MG63 (cell line): Measurements from ENCODE around the gene GID8. TPM values are rescaled to one million over a fixed set of nuclear protein-coding genes. Genes with fewer than 3 reads are reported as not detected.
A peak's percentile ranks its signal among the peaks of the same experiment; 100 is the strongest.

ENCODE experiments used
- DNase-seq: peaks from one replicate; pipeline ENCODE4 v3.0.0-alpha.2; 2020
- H3K27me3 ChIP-seq: fragments of 250-450 bp; sonication (Bioruptor Pico); 2 replicates; pipeline ENCODE4 v1.5.1; 2020; ENCODE audit warnings: mild to moderate bottlenecking, moderate library complexity
- H3K36me3 ChIP-seq: fragments of 250-450 bp; sonication (Bioruptor Pico); 2 replicates; pipeline ENCODE4 v1.5.1; 2020; ENCODE audit warnings: mild to moderate bottlenecking, moderate library complexity
- H3K4me3 ChIP-seq: fragments of 250-450 bp; sonication (Bioruptor Pico); 2 replicates; pipeline ENCODE4 v1.5.1; 2020; ENCODE audit warnings: mild to moderate bottlenecking, moderate library complexity
- H3K9me3 ChIP-seq: fragments of 250-450 bp; sonication (Bioruptor Pico); 2 replicates; pipeline ENCODE4 v1.5.1; 2020; ENCODE audit warnings: mild to moderate bottlenecking, moderate library complexity
- total RNA-seq: library from RNA; depleted of rRNA; stranded (reverse); fragments of >200 nt; shearing (Covaris generic); gene quantifications from 2 replicates; pipeline ENCODE4 v1.2.3, GENCODE V29; 2014; ENCODE audit warnings: low replicate concordance

Gene GID8
- total RNA-seq, 1 experiment from 2014 or later = 36.6 TPM

GRCh38 chr20:62927128-62927705 is 10.7 kb upstream of the GID8 start:
- Histone ChIP-seq H3K36me3 (peaks cover 8% of the 10 kb centered on the region), H3K4me3 (peak overlapping the region; percentile 88), H3K27me3 (no peaks in the 10 kb centered on the region), H3K9me3 (no peaks in the 10 kb centered on the region)
- no peak for DNase-seq

GRCh38 chr20:62928246-62928939 is 9.6 kb upstream of the GID8 start:
- no peaks in the 10 kb centered on the region for H3K27me3 ChIP-seq
- H3K4me3 ChIP-seq = no peak overlapping the region
- peaks cover 18% of the 10 kb centered on the region for H3K36me3 ChIP-seq
- DNase-seq = no peak
- no peaks in the 10 kb centered on the region for H3K9me3 ChIP-seq

- Histone ChIP-seq H3K36me3 (peaks cover 25% of the 10 kb centered on the region), H3K27me3 (no peaks in the 10 kb centered on the region), H3K9me3 (no peaks in the 10 kb centered on the region), H3K4me3 (no peak overlapping the region)
- no peak for DNase-seq
Observed at GRCh38 chr20:62929051-62929538, 8.9 kb upstream of the GID8 start.

DNA sequence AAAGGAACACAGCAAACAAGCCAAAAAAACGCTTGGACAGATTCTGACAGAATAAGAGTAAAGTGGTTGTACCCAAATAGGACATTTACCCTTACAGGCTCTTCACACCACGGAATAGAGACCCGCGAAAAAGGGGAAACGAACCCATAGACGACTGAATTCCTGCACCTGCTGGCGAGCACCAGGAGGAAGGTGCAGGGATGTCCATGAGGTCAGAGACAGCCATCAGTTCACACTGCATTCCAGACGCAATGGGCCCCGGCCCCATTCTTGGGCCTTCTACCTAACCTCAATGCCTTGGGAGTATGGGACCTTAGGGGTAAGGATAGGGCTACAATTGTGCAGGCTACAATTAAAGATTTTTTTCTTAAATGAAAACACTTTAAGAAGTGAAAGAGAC is 6.5 kb upstream of the GID8 start:
- Histone ChIP-seq H3K9me3 (no peaks in the 10 kb centered on the region), H3K27me3 (no peaks in the 10 kb centered on the region), H3K4me3 (no peak overlapping the region), H3K36me3 (peaks cover 44% of the 10 kb centered on the region)
- DNase-seq = no peak

DNA sequence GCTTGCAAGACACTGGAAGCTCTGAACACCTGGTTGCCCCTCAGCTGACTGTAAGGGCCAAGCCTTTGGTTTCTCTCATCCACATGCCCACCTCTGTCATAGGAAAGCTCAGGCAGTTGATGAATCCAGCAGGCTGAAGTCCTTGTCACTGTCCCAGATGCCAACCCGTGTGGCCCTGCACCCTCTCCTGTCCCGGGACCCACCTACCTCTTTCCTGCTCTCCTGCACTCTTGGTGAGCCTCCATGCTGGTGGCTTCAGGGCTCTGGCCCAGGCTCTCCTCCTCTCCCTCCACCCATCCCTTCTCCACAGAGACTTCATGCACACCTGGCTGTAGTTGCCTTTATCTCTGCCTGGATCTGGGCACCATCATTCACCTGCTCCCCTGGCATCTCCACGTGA is 4.0 kb upstream of the GID8 start:
- H3K9me3 ChIP-seq = no peaks in the 10 kb centered on the region

GRCh38 chr20:62935204-62935967 is 2.6 kb upstream of the GID8 start:
- H3K9me3 ChIP-seq = no peaks in the 10 kb centered on the region
- no peak overlapping the region; the same call in 1 of the 2 replicates for H3K4me3 ChIP-seq
- peaks cover 61% of the 10 kb centered on the region for H3K36me3 ChIP-seq
- no peaks in the 10 kb centered on the region for H3K27me3 ChIP-seq
- DNase-seq = no peak

More for the DNA sequence above, 4.0 kb upstream of the GID8 start:
- H3K36me3 ChIP-seq = peaks cover 53% of the 10 kb centered on the region
- H3K27me3 ChIP-seq = no peaks in the 10 kb centered on the region
- no peak overlapping the region for H3K4me3 ChIP-seq
- DNase-seq = no peak

- DNase-seq = no peak
- no peaks in the 10 kb centered on the region for H3K27me3 ChIP-seq
- peak overlapping the region; percentile 100 for H3K4me3 ChIP-seq
- peaks cover 67% of the 10 kb centered on the region for H3K36me3 ChIP-seq
- H3K9me3 ChIP-seq = no peaks in the 10 kb centered on the region
Observed at GRCh38 chr20:62935968-62936585, 1.9 kb upstream of the GID8 start.

- H3K9me3 ChIP-seq = no peaks in the 10 kb centered on the region
- DNase-seq = peak; percentile 97
- no peaks in the 10 kb centered on the region for H3K27me3 ChIP-seq
- peaks cover 75% of the 10 kb centered on the region for H3K36me3 ChIP-seq
- H3K4me3 ChIP-seq = peak overlapping the region; percentile 100
Observed at GRCh38 chr20:62937268-62938104, 461 bp upstream of the GID8 start.

DNA sequence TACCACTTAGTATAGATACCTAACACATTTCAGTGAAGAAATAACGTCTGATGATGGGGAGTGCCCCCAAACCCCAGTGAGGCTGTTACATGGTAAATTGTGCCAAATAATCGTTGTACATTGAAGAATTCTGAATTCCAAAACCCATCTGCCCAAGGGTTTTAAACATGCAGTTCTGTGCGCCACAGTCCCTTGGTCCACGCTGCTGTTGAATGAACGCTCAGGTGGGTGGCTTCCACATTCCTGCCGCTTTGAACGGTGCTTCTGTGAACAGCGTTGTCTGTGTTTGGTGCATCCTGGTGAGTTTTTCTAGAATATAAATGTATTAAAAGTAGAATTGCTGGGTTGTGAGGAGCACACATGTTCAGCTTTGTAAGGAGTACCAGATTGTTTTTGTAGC is 2.9 kb downstream of the GID8 start:
- no peaks in the 10 kb centered on the region for H3K27me3 ChIP-seq
- H3K36me3 ChIP-seq = peaks cover 75% of the 10 kb centered on the region
- H3K9me3 ChIP-seq = no peaks in the 10 kb centered on the region

DNA sequence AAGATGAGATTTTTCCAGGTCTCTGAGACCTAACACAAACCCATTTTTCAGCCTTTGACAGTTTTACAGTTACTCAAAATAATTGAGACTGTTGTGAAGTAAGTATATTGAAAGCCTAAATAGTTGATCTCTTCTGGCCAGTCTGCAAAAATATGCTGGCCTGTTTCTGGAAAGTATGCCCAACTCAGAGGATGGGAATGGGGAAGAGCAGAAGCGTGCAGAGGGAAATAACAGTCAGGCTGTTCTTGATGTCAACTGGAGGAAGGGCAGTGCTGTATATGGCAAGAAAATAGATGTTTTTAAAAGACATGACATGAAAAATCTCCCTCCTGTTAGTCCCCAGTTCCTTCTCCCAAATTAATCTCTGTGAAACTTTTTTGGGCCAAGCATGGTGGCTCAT is 3.8 kb downstream of the GID8 start:
- peaks cover 76% of the 10 kb centered on the region for H3K36me3 ChIP-seq
- H3K9me3 ChIP-seq = no peaks in the 10 kb centered on the region
- H3K4me3 ChIP-seq = no peak overlapping the region
- no peaks in the 10 kb centered on the region for H3K27me3 ChIP-seq
- no peak for DNase-seq

More for the DNA sequence above, 2.9 kb downstream of the GID8 start:
- H3K4me3 ChIP-seq = no peak overlapping the region
- no peak for DNase-seq

GRCh38 chr20:62942456-62942855 is 4.5 kb downstream of the GID8 start:
- H3K27me3 ChIP-seq = no peaks in the 10 kb centered on the region
- no peaks in the 10 kb centered on the region for H3K9me3 ChIP-seq
- H3K36me3 ChIP-seq = peaks cover 77% of the 10 kb centered on the region
- no peak overlapping the region for H3K4me3 ChIP-seq
- no peak for DNase-seq

DNA sequence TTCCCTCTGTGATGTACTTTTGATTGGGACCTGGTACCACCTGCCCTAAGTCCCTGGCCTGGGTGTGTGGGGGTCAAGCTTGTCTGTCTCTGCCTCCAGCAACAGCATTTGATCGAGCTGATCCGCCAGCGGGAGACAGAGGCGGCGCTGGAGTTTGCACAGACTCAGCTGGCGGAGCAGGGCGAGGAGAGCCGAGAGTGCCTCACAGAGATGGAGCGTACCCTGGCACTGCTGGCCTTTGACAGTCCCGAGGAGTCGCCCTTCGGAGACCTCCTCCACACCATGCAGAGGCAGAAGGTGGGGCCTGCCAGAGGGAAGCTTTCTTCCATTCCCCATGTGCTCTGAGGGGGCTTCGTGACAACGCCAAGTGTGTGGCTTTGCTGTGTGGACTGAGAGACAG is 5.4 kb downstream of the GID8 start:
- peaks cover 85% of the 10 kb centered on the region for H3K36me3 ChIP-seq

GRCh38 chr20:62944184-62944583 is 6.2 kb downstream of the GID8 start:
- DNase-seq = no peak
- Histone ChIP-seq H3K36me3 (peaks cover 90% of the 10 kb centered on the region), H3K4me3 (no peak overlapping the region), H3K27me3 (no peaks in the 10 kb centered on the region), H3K9me3 (no peaks in the 10 kb centered on the region)

More for the DNA sequence above, 5.4 kb downstream of the GID8 start:
- Histone ChIP-seq H3K27me3 (no peaks in the 10 kb centered on the region), H3K9me3 (no peaks in the 10 kb centered on the region), H3K4me3 (no peak overlapping the region)
- DNase-seq = no peak

GRCh38 chr20:62944746-62945145 is 6.8 kb downstream of the GID8 start:
- Histone ChIP-seq H3K27me3 (no peaks in the 10 kb centered on the region), H3K36me3 (peaks cover 90% of the 10 kb centered on the region), H3K4me3 (no peak overlapping the region), H3K9me3 (no peaks in the 10 kb centered on the region)
- no peak for DNase-seq

DNA sequence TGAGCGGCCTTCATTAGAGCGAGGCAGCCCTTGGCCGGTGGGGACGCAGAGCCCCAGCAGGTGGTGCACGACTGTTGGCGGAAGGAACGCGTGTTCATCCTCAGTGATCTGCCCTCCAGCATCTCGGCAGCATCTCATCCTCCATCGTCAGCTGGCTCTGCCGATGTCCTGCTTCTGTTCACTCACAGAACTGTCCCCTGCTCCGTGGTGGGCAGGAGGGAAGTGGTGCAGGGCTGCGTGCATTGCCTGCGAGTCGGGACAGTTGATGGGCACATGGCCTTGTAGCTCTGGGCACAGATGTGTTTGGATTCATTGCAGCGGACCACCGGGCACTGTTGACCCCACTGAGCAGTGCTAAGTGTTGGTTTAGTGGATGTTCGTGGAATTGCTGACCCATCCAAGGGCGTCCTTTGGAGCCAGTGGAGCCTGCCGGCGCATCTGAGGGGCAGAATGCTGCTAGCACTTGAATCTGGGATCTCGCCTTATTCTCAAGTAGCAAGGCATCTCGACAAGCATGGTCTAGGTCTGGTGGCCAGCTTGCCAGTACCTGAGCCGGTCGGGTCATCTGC is 7.9 kb downstream of the GID8 start:
- no peak for DNase-seq
- Histone ChIP-seq H3K4me3 (no peak overlapping the region), H3K27me3 (no peaks in the 10 kb centered on the region), H3K36me3 (peaks cover 87% of the 10 kb centered on the region), H3K9me3 (no peaks in the 10 kb centered on the region)

GRCh38 chr20:62946918-62947317 is 9.0 kb downstream of the GID8 start:
- no peaks in the 10 kb centered on the region for H3K27me3 ChIP-seq
- DNase-seq = no peak
- peaks cover 77% of the 10 kb centered on the region for H3K36me3 ChIP-seq
- H3K9me3 ChIP-seq = no peaks in the 10 kb centered on the region
- H3K4me3 ChIP-seq = no peak overlapping the region
